ENCODE measurements around the gene HDGF.

The HDGF gene

GRCh38 chr1:156698995-156699394, 52.5 kb downstream of the HDGF start:
- no peak for DNase-seq (ENCODE audit: low spot score)

DNA sequence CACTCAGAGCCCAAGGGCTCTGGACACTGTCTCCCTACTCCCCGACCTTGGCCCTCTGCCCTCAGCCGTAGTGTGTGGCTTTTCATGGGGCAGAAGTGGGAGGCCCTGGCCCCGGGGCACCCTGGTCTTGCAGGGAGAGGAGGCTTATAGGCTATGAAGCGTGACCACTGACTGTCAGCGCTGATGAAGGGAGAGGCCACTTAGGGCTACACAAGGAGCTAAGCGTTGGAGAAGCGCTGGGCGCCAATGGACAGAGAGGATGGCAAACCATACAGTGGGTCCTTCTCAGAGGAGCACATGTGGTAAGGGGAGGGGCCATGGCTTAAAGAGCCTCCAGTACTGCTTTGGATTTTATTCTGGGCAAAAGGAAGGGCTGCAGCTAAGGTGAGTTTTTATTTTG, 54.0 kb downstream of the HDGF start:
- DNase-seq (ENCODE audit: low spot score), result no peak

DNA sequence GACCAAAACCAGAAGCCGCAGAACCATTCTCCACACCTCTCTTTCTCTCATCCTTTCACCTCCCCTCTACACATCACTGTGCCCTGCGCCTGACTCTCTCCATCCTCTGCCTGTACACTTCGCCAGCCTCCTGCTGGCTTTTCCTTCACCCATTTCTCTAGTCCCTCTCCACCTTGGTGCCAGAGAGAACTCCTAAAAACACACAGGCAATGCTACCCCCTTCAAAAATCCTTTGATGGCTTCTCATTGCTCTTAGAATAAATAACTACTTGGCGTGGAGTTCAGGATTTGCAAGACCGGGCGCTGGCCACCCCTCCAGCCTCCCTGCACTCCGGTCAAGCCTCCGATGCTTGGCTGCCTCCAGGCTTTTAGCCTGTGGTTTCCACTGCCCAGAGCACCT, 54.7 kb downstream of the HDGF start:
- DNase-seq (ENCODE audit: low spot score), result no peak

DNA sequence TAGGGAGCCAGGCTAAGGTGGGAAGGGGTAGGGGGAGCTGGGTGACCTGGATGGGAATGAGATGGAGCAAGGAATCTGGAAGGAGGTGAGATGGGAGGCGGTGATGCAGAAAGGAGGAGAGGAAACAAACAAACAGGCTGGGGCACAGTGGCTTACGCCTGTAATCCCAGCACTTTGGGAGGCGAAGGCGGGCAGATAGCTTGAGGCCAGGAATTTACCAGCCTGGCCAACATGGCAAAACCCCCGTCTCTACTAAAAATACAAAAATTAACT, 56.8 kb downstream of the HDGF start:
- DNase-seq (ENCODE audit: low spot score), result no peak

- DNase-seq (ENCODE audit: low spot score), result no peak
Observed at GRCh38 chr1:156693848-156694689, 57.4 kb downstream of the HDGF start.

DNA sequence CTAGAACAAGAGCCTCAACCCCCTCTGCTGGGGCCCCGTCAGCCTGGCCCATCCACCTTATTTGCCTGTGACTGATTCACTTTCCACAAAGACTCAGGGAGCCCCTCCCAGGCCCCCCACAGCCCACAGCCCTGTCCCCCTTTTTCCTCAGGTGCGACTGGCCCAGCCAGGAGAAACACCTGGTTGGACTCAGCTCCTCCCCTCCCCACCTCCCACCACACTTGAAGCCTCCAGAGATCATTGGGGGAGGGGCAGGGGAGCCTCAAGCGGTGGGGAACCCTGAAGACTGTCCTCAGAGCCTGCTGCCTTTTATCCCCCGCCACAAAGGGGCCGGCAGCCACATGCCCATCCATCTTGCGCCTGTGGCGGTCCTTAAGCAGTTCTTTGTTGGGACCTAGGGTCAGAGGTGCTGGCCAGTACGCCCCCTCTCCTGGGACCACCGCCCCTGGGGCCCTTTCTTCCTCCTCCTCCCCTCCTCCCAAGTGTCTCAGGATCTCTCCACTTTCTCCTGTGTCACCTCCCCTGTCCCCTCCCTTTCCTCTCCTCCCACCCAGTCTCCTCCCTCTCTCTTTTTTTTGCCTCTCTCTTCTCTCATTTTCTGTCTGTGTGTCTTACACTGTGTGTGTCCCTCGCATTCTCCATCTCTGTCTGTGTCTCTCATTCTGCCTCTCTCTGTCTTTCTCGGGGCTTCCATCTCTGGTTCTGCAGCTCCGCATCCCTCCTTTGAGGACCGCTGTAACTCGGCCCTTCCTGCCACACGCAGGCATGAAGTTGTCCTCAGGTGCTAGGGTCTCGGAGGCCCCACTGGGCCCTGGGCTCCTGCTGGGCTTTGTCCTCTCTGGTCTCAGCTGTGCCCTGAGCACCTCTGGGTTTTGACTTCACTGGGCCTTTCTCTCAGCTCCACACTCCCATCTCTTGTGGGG, 58.3 kb downstream of the HDGF start:
- DNase-seq (ENCODE audit: low spot score), result no peak

DNA sequence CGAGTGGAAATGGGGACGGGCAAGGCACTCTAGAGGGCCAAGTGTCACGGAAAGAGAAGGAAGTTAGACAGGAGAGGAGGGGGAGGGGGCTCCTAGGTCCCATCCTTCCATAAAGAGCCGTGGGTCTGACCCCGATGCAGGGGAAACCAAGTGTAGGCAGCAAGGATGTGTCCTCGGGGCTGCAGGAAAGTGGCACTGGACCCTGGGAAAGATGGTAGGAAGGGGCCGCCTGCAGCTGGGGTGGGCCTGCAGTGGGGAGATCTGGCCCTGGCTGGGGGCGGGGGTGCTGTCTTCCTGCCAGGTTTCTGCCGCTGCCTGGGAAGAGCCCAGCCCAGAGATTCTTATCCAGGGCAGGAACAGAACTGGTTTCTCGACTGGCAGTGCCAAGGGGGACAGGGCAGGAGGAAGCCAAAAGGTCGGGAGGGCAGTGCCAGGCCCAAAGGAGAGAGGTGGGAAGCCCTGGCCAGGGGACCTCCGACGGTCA, 59.0 kb downstream of the HDGF start:
- DNase-seq (ENCODE audit: low spot score), result no peak
